Skeletal muscle cell (primary cell): ENCODE data around the gene GABBR2.
A peak's percentile ranks its signal among the peaks of the same experiment; 100 is the strongest.

Experiments
- DNase-seq: peaks from one replicate; pipeline ENCODE4 v3.0.0-alpha.2; 2010; ENCODE audit warnings: low read depth
- H3K4me3 ChIP-seq: 2 replicates; pipeline ENCODE4 v1.5.1; 2011; ENCODE audit warnings: low read depth, mild to moderate bottlenecking, control low read depth, low read length, moderate library complexity

Gene GABBR2

GRCh38 chr9:98576859-98577258, 131.9 kb downstream of the GABBR2 start:
- H3K4me3 ChIP-seq: no peak overlapping the region
- no peak for DNase-seq

- no peak for DNase-seq
- no peak overlapping the region for H3K4me3 ChIP-seq
Measured at GRCh38 chr9:98576354-98576753, 132.4 kb downstream of the GABBR2 start.

GRCh38 chr9:98575379-98576346, 133.1 kb downstream of the GABBR2 start:
- DNase-seq: peak; percentile 35
- no peak overlapping the region for H3K4me3 ChIP-seq

- H3K4me3 ChIP-seq: no peak overlapping the region
- DNase-seq: no peak
Measured at GRCh38 chr9:98573749-98574278, 134.9 kb downstream of the GABBR2 start.

- no peak overlapping the region for H3K4me3 ChIP-seq
- DNase-seq: no peak
Measured at GRCh38 chr9:98572796-98573195, 135.9 kb downstream of the GABBR2 start.

- DNase-seq: no peak
- H3K4me3 ChIP-seq: no peak overlapping the region
Measured at GRCh38 chr9:98572054-98572627, 136.6 kb downstream of the GABBR2 start.

GRCh38 chr9:98571643-98572042, 137.1 kb downstream of the GABBR2 start:
- no peak for DNase-seq
- H3K4me3 ChIP-seq: no peak overlapping the region

- H3K4me3 ChIP-seq: no peak overlapping the region
- no peak for DNase-seq
Measured at GRCh38 chr9:98570663-98571440, 137.9 kb downstream of the GABBR2 start.

GRCh38 chr9:98570055-98570454, 138.7 kb downstream of the GABBR2 start:
- no peak overlapping the region for H3K4me3 ChIP-seq
- no peak for DNase-seq

- no peak for DNase-seq
- no peak overlapping the region for H3K4me3 ChIP-seq
Measured at GRCh38 chr9:98569491-98569890, 139.2 kb downstream of the GABBR2 start.

- DNase-seq: no peak
- no peak overlapping the region for H3K4me3 ChIP-seq
Measured at GRCh38 chr9:98568909-98569469, 139.7 kb downstream of the GABBR2 start.

- DNase-seq: no peak
- H3K4me3 ChIP-seq: no peak overlapping the region
Measured at GRCh38 chr9:98568234-98568908, 140.4 kb downstream of the GABBR2 start.

- no peak overlapping the region for H3K4me3 ChIP-seq
- DNase-seq: no peak
Measured at GRCh38 chr9:98567540-98568233, 141.0 kb downstream of the GABBR2 start.

- no peak for DNase-seq
- H3K4me3 ChIP-seq: no peak overlapping the region
Measured at GRCh38 chr9:98565152-98566135, 143.3 kb downstream of the GABBR2 start.

- no peak for DNase-seq
- no peak overlapping the region for H3K4me3 ChIP-seq
Measured at GRCh38 chr9:98564714-98565113, 144.0 kb downstream of the GABBR2 start.

- H3K4me3 ChIP-seq: no peak overlapping the region
- DNase-seq: no peak
Measured at GRCh38 chr9:98563988-98564387, 144.7 kb downstream of the GABBR2 start.

GRCh38 chr9:98563212-98563907, 145.4 kb downstream of the GABBR2 start:
- DNase-seq: no peak
- H3K4me3 ChIP-seq: no peak overlapping the region
